GM15510 (cell line): ENCODE data around the gene C2CD4D.

ENCODE experiments used
- POLR2A ChIP-seq: IDR thresholded peaks from 3 replicates; pipeline ENCODE4 v1.6.1; 2011; ENCODE audit warnings: borderline replicate concordance; ENCODE audit not compliant: insufficient read length; ENCODE audit errors: extremely low read depth

Gene C2CD4D

GRCh38 chr1:151828921-151829320 lies 10.7 kb downstream of the C2CD4D start:
- TF ChIP-seq POLR2A, result no peak

DNA sequence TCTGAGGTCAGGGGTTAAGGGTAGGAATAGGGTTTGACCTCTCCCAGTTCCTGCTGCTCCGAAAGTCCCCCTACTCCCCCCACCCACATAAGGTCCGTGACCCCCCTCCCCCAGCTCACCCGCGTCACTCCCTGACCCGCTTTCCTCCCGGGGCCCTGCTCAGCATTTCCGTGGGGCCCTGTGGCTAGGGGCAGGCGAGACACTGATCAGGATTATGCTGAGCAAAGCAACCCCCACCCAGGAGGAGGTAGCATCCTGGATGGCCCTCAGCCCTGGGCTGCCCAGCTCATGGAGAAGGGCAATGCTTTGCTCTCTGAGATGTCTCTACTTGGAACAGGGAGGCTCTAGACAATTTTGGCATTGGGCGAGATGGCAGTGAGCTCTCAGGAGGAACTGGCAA lies 11.8 kb downstream of the C2CD4D start:
- no peak for TF ChIP-seq POLR2A

- TF ChIP-seq POLR2A, result no peak
These were observed 13.6 kb downstream of the C2CD4D start for GRCh38 chr1:151825751-151826660.

- TF ChIP-seq POLR2A, result no peak
These were observed 14.4 kb downstream of the C2CD4D start for GRCh38 chr1:151825204-151825603.

GRCh38 chr1:151823175-151823574 lies 16.4 kb downstream of the C2CD4D start:
- TF ChIP-seq POLR2A, result no peak

DNA sequence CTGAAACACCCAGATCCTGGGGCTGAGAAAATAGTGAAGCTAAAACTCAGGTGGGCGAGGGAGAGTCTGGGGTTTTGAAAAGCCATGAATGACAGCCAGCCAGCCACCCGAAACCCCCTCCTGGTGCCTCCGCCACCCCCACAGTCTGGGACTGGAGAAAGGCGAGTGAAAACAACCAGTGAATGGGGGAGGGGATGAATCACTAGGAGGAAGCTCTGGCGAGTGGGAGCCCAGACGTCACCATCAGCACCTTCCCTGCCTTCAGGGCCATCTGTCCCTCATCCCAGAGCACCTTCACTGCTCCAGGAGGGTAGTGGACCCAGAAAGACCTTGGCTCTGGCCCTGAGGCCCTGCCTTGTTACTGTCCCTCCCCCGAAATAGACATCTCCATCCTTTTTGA lies 17.2 kb downstream of the C2CD4D start:
- TF ChIP-seq POLR2A, result no peak

GRCh38 chr1:151820940-151821339 lies 18.7 kb downstream of the C2CD4D start:
- no peak for TF ChIP-seq POLR2A

DNA sequence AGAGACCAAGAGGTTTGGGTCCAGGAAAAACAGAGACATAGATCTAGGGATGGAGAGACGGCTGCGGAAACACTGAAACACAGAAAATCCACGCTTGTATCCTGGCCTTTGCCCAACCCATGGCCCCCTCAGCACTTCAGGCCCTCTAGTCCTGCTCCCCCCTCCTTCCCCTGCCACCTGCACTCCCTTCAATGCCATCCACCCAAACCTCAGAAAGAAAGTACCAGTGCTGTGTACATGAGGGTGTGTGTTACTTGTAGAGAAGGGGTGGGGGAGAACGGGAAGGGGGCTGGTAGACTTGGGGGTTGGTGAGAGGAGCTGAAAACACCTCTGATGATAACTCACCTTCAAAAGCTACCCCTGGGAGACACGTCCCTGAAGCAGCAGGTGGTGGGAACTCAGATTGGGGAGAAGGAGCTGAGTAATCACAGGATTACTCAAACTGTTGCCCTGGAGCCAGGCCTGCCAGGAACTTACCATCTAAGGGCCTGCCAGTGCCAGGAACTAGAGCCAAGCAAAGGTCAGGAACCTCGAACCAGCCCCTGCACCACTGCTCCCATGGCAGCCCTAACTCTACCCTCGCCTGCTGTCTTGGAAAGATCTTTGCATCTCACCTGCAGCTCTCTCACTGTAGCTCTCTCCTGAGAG lies 19.5 kb downstream of the C2CD4D start:
- TF ChIP-seq POLR2A, result no peak

DNA sequence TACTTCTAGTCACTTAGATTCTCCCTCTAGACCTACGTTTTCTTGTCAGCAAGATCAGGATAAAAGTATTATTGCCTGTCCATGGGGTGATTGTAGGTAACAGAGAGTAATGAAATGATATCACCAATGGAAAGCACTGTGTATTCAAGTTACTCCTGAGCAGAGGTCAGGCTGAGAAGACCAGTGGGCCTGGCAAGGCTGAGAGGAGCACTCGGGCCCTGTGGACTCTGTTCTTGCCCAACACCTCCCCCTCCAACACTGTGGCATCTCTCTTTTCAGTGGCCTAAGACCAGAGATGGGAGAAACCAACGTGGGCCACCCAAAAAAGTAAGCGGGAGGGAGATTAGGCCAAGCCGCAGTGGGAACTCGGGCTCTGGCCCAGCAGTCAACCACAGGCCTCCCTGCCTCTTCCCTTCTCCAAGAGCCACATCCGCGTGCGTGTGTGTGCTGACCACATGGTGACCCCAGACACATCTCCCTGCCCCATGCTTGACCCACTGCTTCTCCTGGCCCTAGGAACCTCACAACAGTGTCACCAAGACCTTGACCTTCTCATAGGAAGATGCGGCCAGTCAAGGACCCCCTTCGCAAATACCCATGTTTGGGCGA lies 20.3 kb downstream of the C2CD4D start:
- TF ChIP-seq POLR2A, result no peak

DNA sequence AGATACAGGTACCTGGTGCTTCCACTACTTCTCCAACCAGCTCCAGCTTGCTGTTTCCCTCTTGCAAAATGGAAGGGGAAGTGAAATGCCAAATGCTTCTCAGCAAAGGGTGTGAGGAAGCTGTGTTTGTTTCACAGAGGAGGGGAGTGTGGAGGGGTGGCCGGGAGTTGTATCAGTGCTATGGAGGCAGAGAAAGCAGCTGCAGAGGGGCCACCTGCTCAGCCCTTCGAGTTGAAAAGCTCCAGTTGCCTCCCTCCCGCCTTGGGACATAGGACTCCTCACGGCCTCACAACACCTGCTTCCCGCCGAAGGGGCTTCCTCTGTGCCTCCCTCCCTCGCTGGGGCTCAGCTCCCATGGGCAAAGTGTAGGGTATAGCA lies 22.3 kb downstream of the C2CD4D start:
- TF ChIP-seq POLR2A, result no peak

- no peak for TF ChIP-seq POLR2A
These were observed 22.9 kb downstream of the C2CD4D start for GRCh38 chr1:151816548-151817352.

- TF ChIP-seq POLR2A, result no peak
These were observed 23.8 kb downstream of the C2CD4D start for GRCh38 chr1:151815716-151816327.

DNA sequence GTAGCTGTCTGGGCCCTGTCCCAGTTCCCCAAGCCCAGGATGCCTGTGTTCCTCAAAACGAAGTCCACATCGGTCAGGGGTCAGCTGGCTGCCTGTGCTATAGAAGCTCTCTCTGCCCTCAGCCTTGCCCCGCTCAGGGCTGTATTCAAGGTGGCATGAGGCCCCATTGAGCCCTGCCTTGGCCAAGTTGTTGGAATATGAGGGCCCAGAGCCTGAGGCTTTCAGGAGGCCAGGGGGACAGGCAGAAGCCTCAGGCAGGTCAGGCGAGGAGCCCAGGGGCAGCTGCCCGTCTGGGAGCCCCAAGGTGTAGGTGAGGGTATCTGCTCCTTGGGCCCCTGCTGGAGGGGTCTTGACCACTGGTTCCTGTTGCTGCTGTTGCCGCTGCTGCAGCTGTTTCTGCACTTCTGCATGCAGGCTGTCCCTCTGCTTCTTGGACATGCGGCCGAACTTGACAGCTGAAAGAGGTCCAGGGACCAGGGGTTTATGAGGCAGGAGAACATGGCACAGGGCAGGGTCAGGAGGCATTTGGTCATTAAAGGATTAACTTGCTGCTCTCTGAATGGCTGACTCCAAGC lies 24.6 kb downstream of the C2CD4D start:
- no peak for TF ChIP-seq POLR2A

DNA sequence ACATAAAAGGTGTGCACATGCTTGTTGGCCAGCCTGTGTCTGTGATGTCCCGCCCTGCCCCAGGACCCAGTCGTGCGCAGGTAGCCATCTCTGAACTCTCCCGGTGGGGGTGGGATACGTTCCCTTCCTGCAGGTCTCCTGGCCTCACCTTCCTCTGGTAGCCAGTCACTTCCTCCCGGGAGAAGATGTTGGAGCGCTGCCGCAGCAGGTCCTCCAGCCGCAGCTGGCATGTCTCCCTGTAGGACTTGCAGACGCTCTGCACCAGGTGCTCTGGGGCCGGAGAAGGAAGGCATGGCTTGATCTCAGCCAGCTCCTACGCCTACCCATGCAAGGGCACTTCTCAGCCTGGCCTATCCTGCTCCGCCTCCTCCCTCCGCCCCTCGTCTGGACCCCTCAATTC lies 25.2 kb downstream of the C2CD4D start:
- no peak for TF ChIP-seq POLR2A

DNA sequence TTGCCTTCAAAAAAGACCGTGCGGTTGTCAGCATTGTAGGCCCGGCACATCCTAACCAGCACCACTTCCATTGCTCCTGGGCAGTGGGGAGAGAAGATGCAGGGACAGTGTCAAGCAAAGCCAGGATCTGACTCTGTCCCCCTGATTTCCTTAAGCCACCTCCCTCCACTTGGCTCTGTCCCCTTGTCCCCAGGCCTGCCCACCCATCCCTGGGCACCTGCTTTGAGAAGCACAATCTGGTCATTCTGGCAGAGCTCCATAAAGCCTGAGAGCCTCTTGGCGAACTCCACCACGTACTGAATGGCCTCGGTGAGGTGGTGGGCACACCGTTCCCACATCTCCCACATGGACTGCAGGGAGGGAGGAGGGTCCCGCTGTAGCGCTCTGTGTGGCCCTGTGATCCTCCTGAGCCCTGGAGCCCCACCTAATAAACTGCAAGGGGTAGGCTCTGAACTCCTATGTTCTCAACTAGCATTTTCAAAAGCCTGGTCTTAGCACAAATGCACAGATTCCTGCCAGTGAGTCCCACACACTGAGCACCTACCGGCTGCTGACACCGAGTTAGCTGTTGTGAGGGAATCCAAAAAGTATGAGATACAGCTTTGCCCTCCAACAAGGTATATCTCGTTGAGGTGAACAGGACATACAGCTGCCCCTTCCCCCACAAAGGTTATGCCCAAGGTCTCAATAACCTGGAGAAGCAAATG lies 26.2 kb downstream of the C2CD4D start:
- no peak for TF ChIP-seq POLR2A
